CD14-positive monocyte (primary cell): ENCODE measurements around the gene BTC. TPM values are rescaled to one million over a fixed set of nuclear protein-coding genes. Genes with fewer than 3 reads are reported as not detected.

Experiments used
- DNase-seq, 3 donors: peaks; one replicate each; pipeline ENCODE4 v3.0.0-alpha.2; 2011 to 2022
- H2AFZ ChIP-seq: 2 replicates; pipeline ENCODE4 v1.6.0; 2012; ENCODE audit warnings: mild to moderate bottlenecking, low read depth, low read length, inconsistent platforms; ENCODE audit not compliant: insufficient read depth, poor library complexity, severe bottlenecking
- H3K27ac ChIP-seq, 2 donors: 1 replicate in 1 of 2; 2 replicates in 1 of 2; pipeline ENCODE4 v1.5.1; 2012 to 2013; ENCODE audit warnings: low read length in 2 of 2, control low read depth in 1 of 2, inconsistent platforms in 1 of 2, low read depth in 1 of 2, mild to moderate bottlenecking in 1 of 2
- H3K27me3 ChIP-seq, 2 donors: one replicate each; pipeline versions ENCODE4 v1.6.0 to v1.6.1; 2011 to 2013; ENCODE audit warnings: low read length in 2 of 2; ENCODE audit not compliant: control insufficient read depth in 2 of 2, insufficient read depth in 2 of 2
- H3K36me3 ChIP-seq, 2 donors: replicated peaks in 1 of 2; 1 replicate in 1 of 2; 2 replicates in 1 of 2; pipeline versions ENCODE4 v1.5.1 to v1.6.1; 2012 to 2013; ENCODE audit warnings: low read length in 2 of 2, control low read depth in 1 of 2, inconsistent platforms in 1 of 2, mild to moderate bottlenecking in 1 of 2; ENCODE audit not compliant: insufficient read depth in 2 of 2, control insufficient read depth in 1 of 2
- H3K4me1 ChIP-seq, 2 donors: 1 replicate in 1 of 2; 2 replicates in 1 of 2; pipeline versions ENCODE4 v1.5.1 to v1.6.1; 2012 to 2013; ENCODE audit warnings: low read length in 2 of 2, control low read depth in 1 of 2, inconsistent platforms in 1 of 2, mild to moderate bottlenecking in 1 of 2, moderate library complexity in 1 of 2; ENCODE audit not compliant: insufficient read depth in 2 of 2, control insufficient read depth in 1 of 2
- H3K4me2 ChIP-seq: replicated peaks from 2 replicates; pipeline ENCODE3; 2012; ENCODE audit warnings: low read length, moderate library complexity, mild to moderate bottlenecking; ENCODE audit not compliant: poor library complexity, severe bottlenecking; ENCODE audit errors: extremely low read depth
- H3K4me3 ChIP-seq, 3 experiments: fragments of 200-600 bp in 1 of 3; sonication (generic) in 1 of 3; replicated peaks in 1 of 3; 1 replicate in 2 of 3; 2 replicates in 1 of 3; pipeline ENCODE4 v1.5.1; 2011 to 2013; ENCODE audit warnings: low read length in 3 of 3, mild to moderate bottlenecking in 3 of 3, control low read depth in 2 of 3, low read depth in 2 of 3, inconsistent platforms in 1 of 3, moderate library complexity in 1 of 3
- H3K79me2 ChIP-seq: 2 replicates; pipeline ENCODE4 v1.6.0; 2012; ENCODE audit warnings: mild to moderate bottlenecking, control low read depth, inconsistent platforms, low read length, moderate library complexity; ENCODE audit not compliant: insufficient read depth
- H3K9ac ChIP-seq: 2 replicates; pipeline ENCODE4 v1.6.0; 2017; ENCODE audit warnings: low read length, mild to moderate bottlenecking; ENCODE audit not compliant: insufficient read depth, poor library complexity, severe bottlenecking
- H3K9me3 ChIP-seq, 2 donors: replicated peaks in 1 of 2; 1 replicate in 1 of 2; 2 replicates in 1 of 2; pipeline versions ENCODE4 v1.5.1 to v1.6.1; 2012 to 2013; ENCODE audit warnings: low read length in 2 of 2, control low read depth in 1 of 2; ENCODE audit not compliant: control insufficient read depth in 1 of 2, insufficient read depth in 1 of 2
- H4K20me1 ChIP-seq: 2 replicates; pipeline ENCODE4 v1.6.0; 2012; ENCODE audit warnings: mild to moderate bottlenecking, low read length, control low read depth, moderate library complexity; ENCODE audit not compliant: insufficient read depth
- H3K27ac Mint-ChIP-seq, 7 donors: one replicate each; pipeline ENCODE4 v1.8.0; 2020; ENCODE audit warnings: mild to moderate bottlenecking in 7 of 7, mixed read lengths in 7 of 7, moderate library complexity in 6 of 7, inconsistent platforms in 2 of 7
- H3K27me3 Mint-ChIP-seq, 3 donors: one replicate each; pipeline ENCODE4 v1.8.0; 2021 to 2022; ENCODE audit warnings: low read depth in 3 of 3, mild to moderate bottlenecking in 3 of 3, mixed read lengths in 3 of 3, moderate library complexity in 3 of 3, inconsistent platforms in 1 of 3
- H3K36me3 Mint-ChIP-seq, 2 donors: one replicate each; pipeline ENCODE4 v1.8.0; 2020; ENCODE audit warnings: mixed read lengths in 2 of 2, inconsistent platforms in 1 of 2, mild to moderate bottlenecking in 1 of 2
- H3K4me1 Mint-ChIP-seq: one replicate; pipeline ENCODE4 v1.8.0; 2020; ENCODE audit warnings: mild to moderate bottlenecking, mixed read lengths
- H3K4me3 Mint-ChIP-seq, 2 donors: one replicate each; pipeline ENCODE4 v1.8.0; 2020; ENCODE audit warnings: mild to moderate bottlenecking in 2 of 2, mixed read lengths in 2 of 2, moderate library complexity in 1 of 2
- H3K9me3 Mint-ChIP-seq, 7 donors: one replicate each; pipeline ENCODE4 v1.8.0; 2020 to 2022; ENCODE audit warnings: mixed read lengths in 7 of 7, mild to moderate bottlenecking in 6 of 7, moderate library complexity in 6 of 7, inconsistent platforms in 2 of 7
- CTCF ChIP-seq: fragments of 200-600 bp; IDR thresholded peaks from one replicate; pipeline ENCODE4 v1.8.0; 2022; ENCODE audit warnings: antibody characterized with exemption, mild to moderate bottlenecking
- WGBS: methylation state at CpG from one replicate; pipeline ENCODE4 v1.1.5; 2013; ENCODE audit warnings: missing lambda C conversion rate; ENCODE audit not compliant: insufficient coverage; 5-methylcytosine and 5-hydroxymethylcytosine counted together
- intact Hi-C, 2 donors: fragments of 100-400 bp; cut with micrococcal nuclease; formaldehyde crosslinking; loops; one replicate each; pipeline versions ENCODE4 v1.15.0 to v1.15.1; 2023
- polyA plus RNA-seq, 3 donors: library from polyadenylated mRNA; depleted of rRNA in 1 of 3; unstranded in 2 of 3; stranded (reverse) in 1 of 3; fragments of 300-500 nt in 2 of 3; fragments of >200 nt in 1 of 3; fragmentation: Illumina TruSeq in 2 of 3; gene quantifications; 1 replicate in 2 of 3; 2 replicates in 1 of 3; pipeline ENCODE4 v1.2.3, GENCODE V29; 2012 to 2021

Gene BTC
- polyA plus RNA-seq, 3 donors: not detected

GRCh38 chr4:74777531-74777930, 16.8 kb downstream of the BTC start:
- Histone ChIP-seq H3K4me2 (no peak overlapping the region), H4K20me1 (no peaks in the 10 kb centered on the region), H3K27ac (no peak overlapping the region), H3K9ac (no peak overlapping the region), H3K4me1 (no peaks in the 10 kb centered on the region), H3K27me3 (no peaks in the 10 kb centered on the region), H2AFZ (no peak overlapping the region), H3K4me3 (no peak overlapping the region), H3K36me3 (no peaks in the 10 kb centered on the region), H3K9me3 (no peaks in the 10 kb centered on the region), H3K79me2 (no peaks in the 10 kb centered on the region)
- no peak overlapping the region for H3K27ac Mint-ChIP-seq
- H3K4me1 Mint-ChIP-seq: no peaks in the 10 kb centered on the region
- intact Hi-C loops: no loop called here
- H3K4me3 Mint-ChIP-seq: no peak overlapping the region
- no peaks in the 10 kb centered on the region for H3K27me3 Mint-ChIP-seq
- no peaks in the 10 kb centered on the region for H3K36me3 Mint-ChIP-seq
- DNase-seq: no peak
- TF ChIP-seq CTCF: no peak
- H3K9me3 Mint-ChIP-seq: peaks cover 0 to 4% (median 0%) of the 10 kb centered on the region in 7 donors

GRCh38 chr4:74772783-74773182, 21.5 kb downstream of the BTC start:
- Histone ChIP-seq H4K20me1 (no peaks in the 10 kb centered on the region), H3K4me2 (no peak overlapping the region), H3K79me2 (no peaks in the 10 kb centered on the region), H3K9ac (no peak overlapping the region), H3K27me3 (no peaks in the 10 kb centered on the region), H3K9me3 (no peaks in the 10 kb centered on the region), H3K36me3 (no peaks in the 10 kb centered on the region), H3K4me1 (no peaks in the 10 kb centered on the region), H2AFZ (no peak overlapping the region), H3K27ac (no peak overlapping the region), H3K4me3 (no peak overlapping the region)
- Mint-ChIP-seq H3K36me3 (no peaks in the 10 kb centered on the region), H3K4me1 (no peaks in the 10 kb centered on the region), H3K27me3 (no peaks in the 10 kb centered on the region), H3K9me3 (no peaks in the 10 kb centered on the region), H3K4me3 (no peak overlapping the region), H3K27ac (no peak overlapping the region)
- whole genome bisulfite sequencing: 100% methylated on average over 1 of the region's 3 CpGs
- no peak for TF ChIP-seq CTCF
- DNase-seq: no peak
- intact Hi-C loops: no loop called here
